Cerebellar cortex (tissue), 1 donor: ENCODE measurements around the gene M1AP.
A peak's percentile ranks its signal among the peaks of the same experiment; 100 is the strongest.

Source experiments
- DNase-seq: peaks from one replicate; pipeline ENCODE4 v3.0.0-alpha.2; 2015; ENCODE audit warnings: low spot score

M1AP gene

GRCh38 chr2:74597410-74597809 lies 50.7 kb downstream of the M1AP start:
- no peak for DNase-seq

GRCh38 chr2:74596584-74596983 lies 51.5 kb downstream of the M1AP start:
- DNase-seq = no peak

GRCh38 chr2:74593826-74594772 lies 54.0 kb downstream of the M1AP start:
- DNase-seq = no peak

- DNase-seq = no peak
Observed at GRCh38 chr2:74588664-74589063, 59.5 kb downstream of the M1AP start.

- peak; percentile 76 for DNase-seq
Observed at GRCh38 chr2:74587664-74588277, 60.4 kb downstream of the M1AP start.

- DNase-seq = peak; percentile 16
Observed at GRCh38 chr2:74585406-74586185, 62.5 kb downstream of the M1AP start.

- DNase-seq = no peak
Observed at GRCh38 chr2:74584088-74584645, 64.0 kb downstream of the M1AP start.

GRCh38 chr2:74583504-74583903 lies 64.6 kb downstream of the M1AP start:
- no peak for DNase-seq

GRCh38 chr2:74582184-74582583 lies 65.9 kb downstream of the M1AP start:
- DNase-seq = no peak

- no peak for DNase-seq
Observed at GRCh38 chr2:74581463-74581862, 66.7 kb downstream of the M1AP start.

GRCh38 chr2:74578408-74578807 lies 69.7 kb downstream of the M1AP start:
- DNase-seq = no peak

- DNase-seq = no peak
Observed at GRCh38 chr2:74577448-74577847, 70.7 kb downstream of the M1AP start.

GRCh38 chr2:74576863-74577229 lies 71.3 kb downstream of the M1AP start:
- no peak for DNase-seq

GRCh38 chr2:74576211-74576862 lies 71.8 kb downstream of the M1AP start:
- no peak for DNase-seq

- DNase-seq = no peak
Observed at GRCh38 chr2:74575320-74575719, 72.8 kb downstream of the M1AP start.

- no peak for DNase-seq
Observed at GRCh38 chr2:74573747-74574562, 74.2 kb downstream of the M1AP start.

- DNase-seq = no peak
Observed at GRCh38 chr2:74572178-74572925, 75.8 kb downstream of the M1AP start.

- DNase-seq = no peak
Observed at GRCh38 chr2:74571058-74571457, 77.1 kb downstream of the M1AP start.

GRCh38 chr2:74569686-74570085 lies 78.4 kb downstream of the M1AP start:
- no peak for DNase-seq

- DNase-seq = no peak
Observed at GRCh38 chr2:74567881-74568280, 80.2 kb downstream of the M1AP start.
